LHCN-M2 (cell line): Measurements from ENCODE around the gene FNDC3B. TPM values are rescaled to one million over a fixed set of nuclear protein-coding genes. Genes with fewer than 3 reads are reported as not detected.
A peak's percentile ranks its signal among the peaks of the same experiment; 100 is the strongest.

Experiments used
- DNase-seq: peaks from one replicate; pipeline ENCODE4 v3.0.0-alpha.2; 2012; ENCODE audit warnings: low read depth
- total RNA-seq: library from RNA; depleted of rRNA; stranded (reverse); fragments of >200 nt; gene quantifications from 2 replicates; pipeline ENCODE4 v1.2.3, GENCODE V29; 2014

Gene FNDC3B
- total RNA-seq, 1 experiment from 2014 or later: 40.4 TPM

DNA sequence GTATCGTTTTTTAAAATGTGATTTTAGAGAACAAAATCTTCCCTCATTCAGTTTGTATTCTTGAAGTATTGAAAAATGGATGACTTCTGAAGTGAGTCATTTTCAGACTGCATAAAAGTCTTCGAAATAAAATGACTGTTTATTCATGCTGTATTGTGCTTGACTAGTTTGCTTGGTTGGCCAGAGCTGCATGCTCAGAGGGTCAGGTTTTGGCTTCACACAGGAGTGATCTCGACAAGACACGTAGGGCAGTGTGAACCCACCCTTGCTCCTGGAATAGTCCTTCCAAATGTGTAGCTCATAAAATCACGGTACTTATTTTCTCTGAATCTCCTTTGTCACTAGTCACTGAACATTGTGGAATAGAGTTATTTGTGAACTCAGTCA, 73.3 kb downstream of the FNDC3B start:
- DNase-seq: no peak

DNA sequence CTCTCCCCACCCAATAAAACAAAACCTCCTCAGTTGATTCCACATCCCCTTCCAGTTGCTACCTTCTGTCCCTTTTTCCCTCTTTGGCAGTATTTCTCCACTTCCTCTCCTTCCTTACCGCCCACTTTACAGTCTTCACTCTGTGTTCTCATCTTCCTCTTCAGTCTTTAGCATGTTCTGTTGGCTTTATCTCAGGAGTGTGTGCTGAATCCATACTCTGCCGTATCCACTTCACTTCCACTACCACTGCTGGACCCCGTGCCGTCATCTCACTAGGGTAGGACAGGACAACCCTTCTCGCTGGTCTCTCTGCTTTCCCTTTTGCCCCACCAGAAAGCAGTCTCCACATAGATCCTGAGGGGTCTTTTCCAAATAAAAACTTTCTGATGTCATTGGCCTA, 74.3 kb downstream of the FNDC3B start:
- DNase-seq: no peak

DNA sequence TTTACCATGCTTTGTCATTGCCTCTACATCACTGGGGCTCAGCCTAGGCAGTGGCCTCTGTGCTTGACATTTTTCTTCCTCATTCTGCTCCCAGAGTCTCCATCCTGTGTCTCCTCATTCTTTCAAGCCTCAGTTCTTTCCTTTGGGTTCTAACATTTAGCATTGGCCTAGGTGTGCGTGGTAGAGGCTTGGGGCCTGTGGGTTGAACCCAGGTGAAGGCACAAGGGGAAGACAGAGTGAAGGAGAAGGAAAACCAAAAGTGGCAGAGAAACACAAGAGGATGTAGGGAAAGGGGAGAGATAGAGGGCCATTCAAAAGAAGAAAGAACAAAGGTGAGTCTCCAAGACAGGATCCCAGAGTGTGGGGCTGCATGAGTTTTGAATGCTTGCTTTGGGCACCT, 75.7 kb downstream of the FNDC3B start:
- no peak for DNase-seq

DNA sequence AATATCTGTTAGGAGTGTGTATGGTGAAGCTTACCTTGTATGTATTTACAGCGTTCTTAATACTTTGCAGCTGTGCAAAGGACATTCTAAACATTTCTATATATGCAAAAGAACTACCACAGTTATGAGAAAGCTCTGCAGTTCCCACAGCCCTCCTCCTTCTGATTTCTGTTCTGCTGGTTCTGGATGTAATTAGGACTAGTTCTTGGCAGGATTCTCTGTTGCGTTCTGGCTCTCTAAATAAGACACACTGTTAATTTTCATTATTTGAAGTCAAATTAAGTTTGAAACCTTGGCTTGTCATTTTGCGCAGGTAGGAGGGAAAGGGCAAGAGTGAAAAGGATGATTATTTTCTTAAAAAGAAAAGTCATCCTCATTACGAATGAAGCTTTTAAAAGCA, 76.4 kb downstream of the FNDC3B start:
- DNase-seq: no peak

DNA sequence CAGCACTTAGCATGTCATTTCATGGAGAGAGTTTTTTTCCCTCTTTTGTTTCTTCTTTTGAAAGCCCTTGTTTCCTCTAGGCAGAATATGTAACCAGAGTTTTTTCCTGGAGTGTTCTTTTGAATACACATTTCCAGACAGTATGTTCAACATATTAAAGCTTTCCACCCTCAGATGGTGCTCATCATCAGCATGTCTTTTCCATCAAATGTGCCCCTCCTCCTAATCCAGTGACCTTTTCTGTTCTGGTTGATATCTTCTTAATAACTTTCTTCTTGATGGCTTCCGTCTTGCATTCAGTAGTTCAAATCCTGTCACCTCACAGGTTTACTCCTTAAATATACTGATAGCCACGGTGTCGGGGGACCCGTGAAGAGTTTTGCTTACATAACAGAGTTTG, 78.6 kb downstream of the FNDC3B start:
- DNase-seq: no peak

DNA sequence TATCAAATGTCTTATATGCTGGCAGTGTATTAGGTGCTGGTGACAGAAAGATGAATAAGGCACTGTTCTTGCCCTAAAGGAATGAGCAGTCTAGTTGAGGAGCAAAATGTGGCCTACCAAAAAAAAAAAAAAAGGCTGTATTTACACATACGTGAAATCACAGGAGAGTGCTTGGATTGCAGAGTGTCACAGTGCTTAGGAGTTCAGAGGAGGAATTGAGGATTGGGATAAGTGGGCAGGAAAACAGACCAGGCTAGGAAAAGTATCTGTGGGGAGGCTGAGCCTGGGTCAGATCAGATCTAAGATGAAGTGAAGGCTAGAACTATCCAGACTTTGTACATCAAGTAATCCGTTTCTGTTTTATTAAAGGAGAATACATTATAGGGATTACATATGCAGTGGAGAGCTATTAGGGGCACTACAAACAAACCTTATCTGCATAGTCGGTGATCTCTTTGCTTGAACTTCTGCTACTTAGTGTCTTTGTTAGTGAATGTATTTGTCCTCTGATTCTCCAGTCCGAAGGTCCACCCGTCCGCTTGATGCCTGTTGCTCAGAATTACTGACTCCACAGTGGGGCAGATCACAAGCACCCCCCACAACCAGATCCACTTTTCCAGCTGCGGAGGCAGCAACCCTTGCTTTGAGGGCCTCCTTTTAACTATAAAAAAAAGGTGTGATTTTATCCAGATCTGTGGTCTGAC, 80.0 kb downstream of the FNDC3B start:
- no peak for DNase-seq

DNA sequence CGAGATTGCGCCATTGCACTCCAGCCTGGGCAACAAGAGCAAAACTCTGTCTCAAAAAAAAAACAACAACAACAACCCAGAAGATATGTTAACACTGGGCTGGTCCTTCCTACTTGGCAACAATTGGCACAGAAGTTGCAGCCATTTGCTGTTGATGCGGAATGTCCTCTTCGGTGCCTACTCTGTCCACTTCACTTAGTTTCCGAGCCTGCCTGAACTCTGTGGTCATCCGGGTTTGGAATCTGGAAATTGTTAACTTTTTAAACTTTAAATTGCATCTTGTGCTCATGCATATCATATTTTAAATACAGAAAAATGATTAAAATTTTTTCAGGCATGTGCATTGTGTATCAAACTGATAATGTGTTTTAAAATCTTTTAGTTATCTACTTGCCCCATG, 81.5 kb downstream of the FNDC3B start:
- no peak for DNase-seq

DNA sequence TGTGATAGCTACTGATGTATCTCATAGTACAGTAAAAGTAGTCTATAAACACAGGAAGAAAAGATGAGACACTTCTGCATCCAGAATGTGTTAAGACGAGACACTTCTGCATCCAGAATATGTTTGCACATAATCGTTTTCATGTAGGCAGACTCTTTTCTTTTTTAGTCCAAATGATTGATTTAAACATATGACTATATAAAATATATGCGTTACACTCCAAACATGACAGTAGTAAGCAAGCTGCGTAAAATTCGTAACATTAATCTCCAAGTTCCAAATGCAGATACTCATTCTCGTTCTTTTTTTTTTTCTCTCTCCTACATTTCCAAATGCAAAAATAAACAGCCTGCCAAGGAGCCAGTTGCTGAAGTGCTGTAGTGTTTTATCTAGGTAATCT, 82.6 kb downstream of the FNDC3B start:
- DNase-seq: no peak

DNA sequence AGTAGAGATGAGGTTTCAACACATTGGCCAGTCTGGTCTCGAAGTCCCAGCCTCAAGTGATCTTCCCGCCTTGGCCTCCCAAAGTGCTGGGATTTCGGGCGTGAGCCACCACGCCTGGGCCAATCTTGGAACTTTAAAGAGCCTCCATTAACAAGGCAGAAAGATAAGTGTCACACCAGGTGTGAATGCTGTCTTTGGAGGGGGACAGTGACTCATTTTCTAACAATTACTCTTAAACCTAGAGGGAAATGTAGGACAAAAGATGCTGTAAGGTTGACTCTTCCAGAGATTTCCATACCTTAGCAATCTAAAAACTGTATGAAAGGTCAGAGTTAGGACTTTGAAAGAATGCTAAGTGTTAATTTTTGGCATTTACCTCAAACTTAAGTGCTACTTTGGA, 84.9 kb downstream of the FNDC3B start:
- DNase-seq: no peak

DNA sequence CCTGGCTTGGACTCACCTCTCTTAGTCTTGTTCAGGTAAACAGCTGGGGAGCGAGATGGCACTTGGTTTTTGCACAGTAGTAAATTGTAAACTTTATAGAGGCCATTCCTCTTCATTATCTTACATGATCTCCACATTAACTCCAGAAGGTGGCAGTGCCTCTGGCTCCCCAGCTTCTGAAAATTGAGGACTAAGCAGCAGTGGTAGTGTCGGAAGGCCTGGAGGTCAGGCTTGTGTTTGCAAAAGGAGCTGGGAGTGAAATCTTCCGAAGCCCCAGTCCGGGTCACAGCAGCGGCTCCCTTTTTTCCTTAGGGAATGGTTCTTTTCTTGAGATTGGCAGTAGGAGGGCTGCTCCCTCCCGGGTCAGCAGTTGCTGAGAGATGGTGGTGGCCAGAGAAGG, 85.7 kb downstream of the FNDC3B start:
- no peak for DNase-seq

DNA sequence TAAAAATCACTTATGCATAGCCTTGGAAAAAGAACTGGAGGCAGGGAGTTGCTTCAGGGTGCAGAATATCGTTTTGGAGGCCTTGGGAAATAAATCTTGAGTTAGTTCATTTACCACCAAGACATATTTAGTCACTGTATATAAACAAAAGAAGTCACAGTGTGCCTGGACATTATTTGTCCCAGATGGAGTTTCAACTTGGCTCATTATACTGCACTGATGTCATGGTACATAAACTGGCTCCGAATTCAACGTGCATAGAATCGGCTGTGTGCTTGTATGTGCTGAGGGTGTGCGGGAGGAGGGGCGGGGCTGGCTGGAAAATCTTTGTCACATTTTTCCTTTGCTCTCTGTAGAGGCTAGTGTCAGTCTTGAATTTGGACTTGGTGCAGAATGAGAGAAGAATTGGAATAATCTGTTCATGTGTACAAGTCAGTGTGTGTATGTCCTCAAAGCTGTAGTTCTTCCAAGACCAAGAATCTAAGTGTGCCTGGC, 86.6 kb downstream of the FNDC3B start:
- DNase-seq: no peak

DNA sequence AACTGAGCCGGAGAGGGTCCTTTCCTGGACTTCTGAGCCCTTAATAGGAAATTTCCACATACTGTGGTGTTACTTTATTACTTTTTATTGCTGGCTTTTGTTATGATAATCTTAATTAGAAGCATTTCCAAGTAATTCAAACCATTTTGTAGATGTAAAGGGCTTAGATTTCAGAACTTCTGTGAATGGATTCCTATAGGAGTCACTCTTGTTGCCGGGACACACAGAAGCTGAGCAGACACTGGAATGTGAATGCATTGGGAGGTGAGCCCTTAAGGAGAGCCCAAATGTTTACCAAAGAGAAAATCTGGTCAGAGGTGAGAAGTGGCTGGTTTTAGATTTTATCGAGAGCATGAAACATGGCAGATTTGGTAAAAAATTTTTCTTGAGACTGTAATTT, 87.4 kb downstream of the FNDC3B start:
- no peak for DNase-seq

DNA sequence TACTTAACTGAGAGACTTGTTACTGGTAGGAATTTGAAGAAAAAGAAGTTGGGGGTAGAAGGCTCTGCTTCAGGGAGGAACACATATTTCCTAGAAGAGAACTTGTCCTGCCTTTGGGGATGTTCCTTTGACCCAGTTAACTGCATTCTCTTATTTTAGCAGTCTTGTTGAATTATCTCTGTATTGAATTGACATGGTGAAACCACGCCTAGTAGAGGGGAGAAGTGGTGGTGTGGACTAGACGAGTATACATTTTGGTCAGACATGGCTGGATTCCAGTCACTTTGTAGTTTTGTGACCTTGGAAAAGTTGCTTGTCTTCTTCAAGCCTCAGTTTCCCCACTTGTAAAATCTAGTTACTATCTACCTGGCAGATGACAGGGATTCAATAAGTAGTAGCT, 87.8 kb downstream of the FNDC3B start:
- DNase-seq: no peak

DNA sequence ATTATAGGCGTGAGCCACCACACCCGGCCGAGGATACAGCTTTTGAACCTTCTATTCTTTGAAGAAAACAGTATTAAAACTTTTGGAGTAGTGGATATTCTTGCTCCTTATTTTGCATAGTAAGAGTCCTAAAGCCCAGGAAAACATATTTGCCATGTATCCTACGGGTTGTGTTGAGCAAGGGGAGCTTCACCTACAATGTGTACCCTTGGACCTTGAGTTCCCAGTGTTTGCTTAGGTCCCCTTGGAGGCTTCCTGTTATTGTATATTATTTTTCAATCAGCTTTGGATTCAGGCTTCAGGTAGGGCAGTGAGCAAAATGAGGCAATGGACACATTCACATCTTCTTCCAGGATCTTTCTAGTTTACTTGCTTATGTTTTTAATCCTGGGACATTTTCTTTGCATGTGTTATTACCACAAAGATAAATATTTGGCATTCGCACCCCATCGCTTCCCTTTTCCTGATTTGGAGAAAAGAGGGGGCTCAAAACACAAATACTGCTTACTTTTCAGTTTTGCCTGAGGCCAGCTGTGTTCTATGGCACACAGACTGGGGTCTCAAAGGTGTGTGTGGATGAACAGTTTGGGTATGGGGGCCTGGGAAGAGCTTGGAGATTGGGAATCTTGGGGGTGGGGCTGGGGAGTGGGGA, 88.7 kb downstream of the FNDC3B start:
- DNase-seq: no peak

DNA sequence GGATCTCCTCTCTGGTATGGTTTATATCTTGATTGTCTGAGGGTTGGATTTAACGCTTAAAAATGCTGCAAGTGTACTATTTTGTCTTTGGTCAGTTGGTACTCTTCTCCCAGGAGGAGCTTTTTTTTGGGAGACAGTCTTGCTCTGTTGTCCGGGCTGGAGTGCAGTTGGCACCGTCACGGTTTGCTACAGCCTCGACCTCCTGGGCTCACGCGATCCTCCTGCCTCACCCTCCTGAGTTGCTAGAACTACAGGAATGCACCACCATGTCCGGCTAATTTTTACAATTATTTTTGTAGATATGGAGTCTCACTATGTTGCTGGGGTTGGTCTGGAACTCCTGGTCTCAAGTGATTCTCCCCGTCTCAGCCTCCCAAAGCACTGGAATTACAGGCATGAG, 89.5 kb downstream of the FNDC3B start:
- no peak for DNase-seq

DNA sequence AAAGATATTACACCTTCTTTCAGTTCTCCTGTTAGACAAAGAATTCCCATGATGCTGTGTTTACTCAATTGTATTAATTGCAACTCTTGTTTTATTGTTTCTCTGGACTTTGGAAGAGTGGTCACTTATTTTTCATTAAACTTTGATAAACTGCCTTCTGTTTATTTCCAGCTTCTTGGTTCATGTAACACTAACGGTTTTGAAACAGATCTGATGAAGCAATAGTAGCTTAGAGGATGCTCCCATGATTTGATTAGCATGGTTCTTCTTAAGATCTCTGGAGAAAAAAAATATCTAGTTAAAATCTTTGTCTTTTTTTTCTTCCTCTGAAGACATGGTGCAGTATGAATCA, 90.1 kb downstream of the FNDC3B start:
- no peak for DNase-seq

DNA sequence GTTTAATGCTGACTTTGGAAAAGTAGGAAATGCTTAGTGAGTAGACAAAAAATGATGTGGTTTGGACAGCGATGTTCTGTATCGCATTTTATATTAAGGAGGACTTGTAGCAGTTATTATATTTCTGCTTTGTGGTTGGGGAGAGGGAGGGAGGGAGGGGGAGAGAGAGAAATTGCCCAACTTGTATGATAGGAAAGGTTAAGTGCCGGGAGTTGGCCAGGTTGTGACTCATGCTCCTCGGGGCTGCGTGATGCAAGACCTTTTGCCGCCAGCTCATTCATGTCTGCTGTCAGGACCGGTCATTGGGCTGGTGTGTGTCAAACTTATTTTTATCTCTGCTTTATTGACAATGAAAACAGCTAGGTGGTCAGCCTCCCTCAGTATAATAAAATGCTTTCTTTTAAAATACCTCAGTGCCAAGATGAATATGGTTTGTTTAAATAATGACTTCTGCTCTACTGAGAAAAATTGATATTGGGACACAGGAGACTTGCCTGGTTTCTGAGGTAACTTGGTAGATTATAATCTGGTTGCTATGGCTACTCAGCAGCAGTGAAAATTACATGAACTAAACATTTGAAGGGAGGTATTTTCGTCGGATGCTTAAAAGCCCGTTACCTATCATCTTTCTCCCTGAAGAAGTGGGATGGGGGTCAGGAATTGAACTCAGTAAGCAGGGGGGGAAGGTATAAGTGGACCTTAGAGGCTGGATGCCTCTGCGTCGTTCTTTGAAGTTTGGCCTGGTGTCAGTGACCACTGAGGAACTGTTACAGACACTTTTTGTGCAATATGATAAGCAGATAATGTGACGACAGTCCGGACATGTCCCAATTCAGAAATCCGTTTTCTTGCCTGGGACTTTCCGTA, 90.7 kb downstream of the FNDC3B start:
- DNase-seq: peak; percentile 99

DNA sequence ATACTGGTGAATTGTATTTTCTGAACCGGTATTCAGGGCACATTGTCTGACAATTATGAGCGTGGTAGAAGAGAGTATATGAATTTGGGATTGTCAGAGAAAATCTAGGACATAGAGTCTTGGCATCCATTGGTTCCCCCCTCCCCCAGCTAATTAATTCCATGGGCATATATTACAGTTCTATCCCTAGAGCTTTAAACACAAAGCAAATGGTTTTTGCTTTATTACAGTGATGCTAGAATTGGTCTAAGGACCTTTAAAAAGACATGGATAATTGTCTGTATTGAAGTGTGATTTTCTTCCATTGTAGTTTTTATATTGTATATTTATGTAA, 91.3 kb downstream of the FNDC3B start:
- no peak for DNase-seq

DNA sequence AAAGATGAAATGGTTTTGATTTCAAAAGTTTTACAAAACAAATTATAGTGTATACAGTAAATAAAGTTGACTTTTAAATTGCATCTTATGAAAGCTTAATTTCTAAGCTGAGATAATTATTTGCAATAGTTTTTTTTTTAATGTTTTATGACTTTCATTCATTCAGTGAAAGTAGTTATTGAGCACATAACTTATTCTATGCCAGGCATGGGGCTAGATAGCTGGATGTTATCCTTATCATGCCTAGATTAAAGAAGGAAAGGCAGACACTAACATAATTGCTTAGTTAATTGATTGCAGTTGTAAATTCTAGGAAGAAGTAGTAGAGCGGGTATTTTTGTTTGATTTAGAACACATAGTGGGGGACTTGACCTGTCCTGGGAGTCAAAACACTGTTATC, 92.4 kb downstream of the FNDC3B start:
- no peak for DNase-seq

DNA sequence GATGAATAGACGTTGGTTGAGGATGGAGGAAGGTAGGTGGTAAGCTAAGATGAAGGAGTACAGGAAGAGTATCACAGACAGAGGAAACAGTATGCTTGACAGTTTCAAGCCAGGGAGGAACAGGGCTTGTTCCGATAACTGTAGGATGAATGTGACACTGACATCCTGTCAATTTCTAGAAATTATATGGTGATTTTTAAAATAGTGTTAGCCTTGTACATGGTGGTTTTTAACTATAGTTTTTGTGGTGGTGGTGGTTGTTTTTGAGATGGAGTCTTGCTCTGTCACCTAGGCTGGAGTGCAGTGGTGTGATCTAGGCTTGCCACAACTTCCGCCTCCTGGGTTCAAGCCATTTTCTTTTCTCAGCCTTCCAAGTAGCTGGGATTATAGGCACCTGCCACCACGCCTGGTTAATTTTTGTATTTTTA, 92.8 kb downstream of the FNDC3B start:
- DNase-seq: no peak

DNA sequence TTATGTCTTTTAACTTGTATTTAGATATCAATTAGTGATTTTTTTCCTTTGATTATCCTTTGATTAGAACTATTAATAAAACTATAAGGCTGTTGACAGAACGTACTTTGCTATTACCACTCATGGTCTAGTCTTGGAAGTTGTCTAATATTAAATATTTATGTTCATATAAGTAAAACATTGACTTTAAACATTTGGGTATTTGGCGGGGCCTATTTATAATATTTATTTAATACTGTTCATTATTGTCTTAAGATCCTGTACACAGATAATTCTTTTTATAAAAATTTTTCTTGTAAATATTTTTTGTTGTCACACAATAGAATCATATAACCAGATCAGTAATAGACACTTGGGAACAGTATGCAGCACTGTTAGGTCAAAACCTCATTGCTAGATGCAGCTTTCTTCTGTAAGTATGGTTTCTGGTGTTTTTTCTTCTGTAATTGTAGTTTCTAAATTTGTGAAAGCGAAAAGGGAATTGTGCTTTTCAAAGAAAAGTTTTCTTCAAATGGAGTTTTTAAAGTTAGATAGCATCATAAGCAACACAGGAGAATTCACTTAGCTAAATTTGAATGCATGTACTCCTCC, 93.4 kb downstream of the FNDC3B start:
- no peak for DNase-seq

DNA sequence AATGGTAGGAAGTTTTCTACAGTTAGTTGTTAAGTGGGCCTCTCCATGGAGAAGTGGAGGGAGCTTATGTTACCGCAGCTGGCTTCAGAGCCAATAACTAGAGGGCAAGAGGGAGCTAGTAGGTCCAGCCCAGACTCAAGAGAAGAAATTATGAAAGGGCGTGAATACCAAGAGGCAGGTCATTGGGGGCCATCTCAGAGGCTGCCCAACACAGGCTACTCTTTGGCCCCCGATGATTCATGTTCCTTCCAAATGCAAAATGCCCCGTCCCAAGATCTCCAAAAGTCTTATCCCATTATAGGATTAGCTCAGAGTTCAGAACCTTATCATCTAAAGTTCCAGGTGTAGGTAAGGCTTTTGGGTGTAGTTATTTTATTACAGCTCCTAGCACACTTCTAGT, 94.5 kb downstream of the FNDC3B start:
- no peak for DNase-seq
